Measurements from ENCODE around the gene COL12A1.

COL12A1 gene

GRCh38 chr6:75116946-75117345 lies 88.9 kb downstream of the COL12A1 start:
- no peak for DNase-seq (ENCODE audit: extremely low read depth, low read depth)
- no peak for TF ChIP-seq CTCF (IDR thresholded peaks at IDR 0.05; ENCODE audit: low read depth, low read length, missing control alignments)
- H3K4me3 ChIP-seq (replicated peaks; ENCODE audit: low read depth, low read length): no peak overlapping the region

- DNase-seq (ENCODE audit: extremely low read depth, low read depth): no peak
- H3K4me3 ChIP-seq (replicated peaks; ENCODE audit: low read depth, low read length): no peak overlapping the region
- TF ChIP-seq CTCF (IDR thresholded peaks at IDR 0.05; ENCODE audit: low read depth, low read length, missing control alignments): no peak
Measured at GRCh38 chr6:75115481-75115880, 90.4 kb downstream of the COL12A1 start.

- no peak for DNase-seq (ENCODE audit: extremely low read depth, low read depth)
- no peak overlapping the region for H3K4me3 ChIP-seq (replicated peaks; ENCODE audit: low read depth, low read length)
- no peak for TF ChIP-seq CTCF (IDR thresholded peaks at IDR 0.05; ENCODE audit: low read depth, low read length, missing control alignments)
Measured at GRCh38 chr6:75114806-75115205, 91.0 kb downstream of the COL12A1 start.

GRCh38 chr6:75114195-75114594 lies 91.7 kb downstream of the COL12A1 start:
- no peak for TF ChIP-seq CTCF (IDR thresholded peaks at IDR 0.05; ENCODE audit: low read depth, low read length, missing control alignments)
- no peak for DNase-seq (ENCODE audit: extremely low read depth, low read depth)
- H3K4me3 ChIP-seq (replicated peaks; ENCODE audit: low read depth, low read length): no peak overlapping the region

- DNase-seq (ENCODE audit: extremely low read depth, low read depth): no peak
- no peak overlapping the region for H3K4me3 ChIP-seq (replicated peaks; ENCODE audit: low read depth, low read length)
- TF ChIP-seq CTCF (IDR thresholded peaks at IDR 0.05; ENCODE audit: low read depth, low read length, missing control alignments): no peak
Measured at GRCh38 chr6:75113446-75113845, 92.4 kb downstream of the COL12A1 start.

- no peak overlapping the region for H3K4me3 ChIP-seq (replicated peaks; ENCODE audit: low read depth, low read length)
- no peak for TF ChIP-seq CTCF (IDR thresholded peaks at IDR 0.05; ENCODE audit: low read depth, low read length, missing control alignments)
- DNase-seq (ENCODE audit: extremely low read depth, low read depth): no peak
Measured at GRCh38 chr6:75109765-75110164, 96.1 kb downstream of the COL12A1 start.

GRCh38 chr6:75109022-75109421 lies 96.8 kb downstream of the COL12A1 start:
- TF ChIP-seq CTCF (IDR thresholded peaks at IDR 0.05; ENCODE audit: low read depth, low read length, missing control alignments): no peak
- no peak overlapping the region for H3K4me3 ChIP-seq (replicated peaks; ENCODE audit: low read depth, low read length)
- DNase-seq (ENCODE audit: extremely low read depth, low read depth): no peak

Measured in HFF-Myc (cell line).